Breast epithelium (tissue), 4 donors: Measurements from ENCODE around the gene ZCCHC17. TPM values are rescaled to one million over a fixed set of nuclear protein-coding genes. Genes with fewer than 3 reads are reported as not detected.

Experiments
- DNase-seq, 2 donors: peaks; one replicate each; pipeline ENCODE4 v3.0.0-alpha.2; 2019; ENCODE audit warnings: low spot score in 2 of 2
- H3K27ac ChIP-seq, 2 donors: fragments of 200-600 bp; sonication (generic) in 1 of 2; one replicate each; pipeline ENCODE4 v1.5.1; 2016 to 2019; ENCODE audit warnings: mild to moderate bottlenecking in 1 of 2
- H3K27me3 ChIP-seq, 2 donors: fragments of 200-600 bp; sonication (generic) in 1 of 2; one replicate each; pipeline versions ENCODE4 v1.5.1 to v1.6.0; 2017 to 2019; ENCODE audit warnings: control low read depth in 1 of 2, mild to moderate bottlenecking in 1 of 2
- H3K36me3 ChIP-seq: fragments of 200-600 bp; one replicate; pipeline ENCODE4 v1.5.1; 2019
- H3K4me1 ChIP-seq, 2 donors: fragments of 200-600 bp; sonication (generic); one replicate each; pipeline ENCODE4 v1.5.1; 2016 to 2019; ENCODE audit warnings: control low read depth in 1 of 2
- H3K4me3 ChIP-seq, 3 donors: fragments of 200-600 bp; sonication (generic); 1 replicate in 2 of 3; 2 replicates in 1 of 3; pipeline ENCODE4 v1.5.1; 2016 to 2019; ENCODE audit warnings: mild to moderate bottlenecking in 3 of 3, moderate library complexity in 2 of 3
- H3K9me3 ChIP-seq, 2 donors: fragments of 200-600 bp; sonication (generic) in 1 of 2; one replicate each; pipeline ENCODE4 v1.5.1; 2016 to 2019; ENCODE audit warnings: control low read depth in 1 of 2
- CTCF ChIP-seq, 3 donors: fragments of 450-650 bp; IDR thresholded peaks; one replicate each; pipeline ENCODE4 v1.5.1; 2016 to 2017; ENCODE audit warnings: antibody characterized with exemption in 3 of 3, mild to moderate bottlenecking in 3 of 3, moderate library complexity in 3 of 3
- POLR2A ChIP-seq: fragments of 450-650 bp; IDR thresholded peaks from one replicate; pipeline ENCODE4 v1.6.1; 2016; ENCODE audit warnings: antibody characterized with exemption, mild to moderate bottlenecking, moderate library complexity
- POLR2AphosphoS5 ChIP-seq, 3 donors: sonication (generic); formaldehyde crosslinking; IDR thresholded peaks; one replicate each; pipeline ENCODE4 v1.6.1; 2017; ENCODE audit warnings: antibody characterized with exemption in 3 of 3
- intact Hi-C: fragments of 100-400 bp; cut with DNase I; formaldehyde crosslinking; loops from one replicate; pipeline ENCODE4 v1.15.1; 2023; ENCODE audit warnings: low total_unique reads
- total RNA-seq, 3 donors: library from RNA; depleted of rRNA; stranded (reverse); fragments of >200 nt; gene quantifications; one replicate each; pipeline ENCODE4 v1.1.0, GENCODE V29; 2016

ZCCHC17 gene
- total RNA-seq, 3 donors from 2014 or later = 24.6 to 42.9 (median 29.6) TPM

- Histone ChIP-seq H3K36me3 (no peaks in the 10 kb centered on the region), H3K27ac (no peak overlapping the region), H3K27me3 (no peaks in the 10 kb centered on the region), H3K4me1 (no peaks in the 10 kb centered on the region), H3K4me3 (no peak overlapping the region), H3K9me3 (no peaks in the 10 kb centered on the region)
- no peak for DNase-seq
- intact Hi-C loops = no loop called here
- TF ChIP-seq CTCF (IDR thresholded peaks at IDR 0.05) (no peak), POLR2AphosphoS5 (IDR thresholded peaks at IDR 0.05) (no peak), POLR2A (no peak)
These were observed 113.4 kb downstream of the ZCCHC17 start for GRCh38 chr1:31409946-31410858.

- TF ChIP-seq POLR2A = no peak
- TF ChIP-seq CTCF (IDR thresholded peaks at IDR 0.05) = no peak
- no peak for TF ChIP-seq POLR2AphosphoS5 (IDR thresholded peaks at IDR 0.05)
- Histone ChIP-seq H3K4me3 (no peak overlapping the region), H3K27me3 (no peaks in the 10 kb centered on the region), H3K36me3 (no peaks in the 10 kb centered on the region), H3K9me3 (no peaks in the 10 kb centered on the region), H3K4me1 (peaks cover 0 to 4% of the 10 kb centered on the region in 2 donors), H3K27ac (no peak overlapping the region)
- intact Hi-C loops = no loop called here
- DNase-seq = no peak
These were observed 114.0 kb downstream of the ZCCHC17 start for GRCh38 chr1:31410871-31411270.

- no peak overlapping the region for H3K4me3 ChIP-seq
- no peaks in the 10 kb centered on the region for H3K9me3 ChIP-seq
- no peak for DNase-seq
- no peaks in the 10 kb centered on the region for H3K27me3 ChIP-seq
- peaks cover 0 to 13% of the 10 kb centered on the region in 2 donors for H3K4me1 ChIP-seq
- peak overlapping the region in 1 of 2 donors; percentile 95 for H3K27ac ChIP-seq
- intact Hi-C loops = no loop called here
- no peak for TF ChIP-seq POLR2A
- no peak for TF ChIP-seq POLR2AphosphoS5 (IDR thresholded peaks at IDR 0.05)
- TF ChIP-seq CTCF (IDR thresholded peaks at IDR 0.05) = no peak
- H3K36me3 ChIP-seq = no peaks in the 10 kb centered on the region
These were observed 115.4 kb downstream of the ZCCHC17 start for GRCh38 chr1:31412205-31412604.

- intact Hi-C loops = no loop called here
- TF ChIP-seq POLR2A (no peak), POLR2AphosphoS5 (IDR thresholded peaks at IDR 0.05) (no peak), CTCF (IDR thresholded peaks at IDR 0.05) (no peak)
These were observed 116.0 kb downstream of the ZCCHC17 start, which contains the start of gene SERINC2 for GRCh38 chr1:31412732-31413404. Gene SERINC2 (plus strand): TSS chr1:31413213. CDS start chr1:31413266, 53 bp downstream.

More at GRCh38 chr1:31412732-31413404, 116.0 kb downstream of the ZCCHC17 start, which contains the start of gene SERINC2:
- no peaks in the 10 kb centered on the region for H3K9me3 ChIP-seq
- DNase-seq = no peak
- H3K4me3 ChIP-seq = peak within 1 kb of the TSS; percentile 71 to 80 (median 79)
- no peaks in the 10 kb centered on the region for H3K27me3 ChIP-seq
- H3K27ac ChIP-seq = peak within 1 kb of the TSS; percentile 91 to 95
- H3K4me1 ChIP-seq = peaks cover 0 to 13% of the 10 kb centered on the region in 2 donors
- no peaks in the 10 kb centered on the region for H3K36me3 ChIP-seq
